HG02759 (cell line): ENCODE measurements around the gene DEFB126.
"Not testable (repeated sequence)": the region's sequence is repeated elsewhere in the genome, so short reads cannot be mapped to it uniquely, and the experiment has no call there.

Source experiments
- ATAC-seq: cut with Tn5 transposase; IDR thresholded peaks from one replicate; pipeline ENCODE4 v1.9.1; 2021; ENCODE audit warnings: mild to moderate bottlenecking, moderate library complexity; ENCODE audit not compliant: unreplicated experiment

Gene DEFB126

DNA sequence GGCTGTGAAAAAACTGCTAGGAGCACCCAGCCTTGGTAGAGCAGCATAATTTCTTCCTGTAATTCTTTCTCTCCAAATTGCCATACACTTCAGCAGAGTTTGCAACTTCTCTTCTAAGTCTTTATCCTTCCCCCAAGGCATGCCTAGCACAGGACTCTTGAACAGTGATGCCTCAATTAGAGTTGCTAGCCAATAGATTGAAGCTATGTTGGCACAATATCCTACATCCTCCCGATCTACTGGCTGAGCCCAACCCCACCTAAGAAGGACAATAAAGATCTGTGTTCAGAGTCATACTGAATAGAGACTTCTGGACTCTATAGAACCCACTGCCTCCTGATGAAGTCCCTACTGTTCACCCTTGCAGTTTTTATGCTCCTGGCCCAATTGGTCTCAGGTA is at the start of gene DEFB126:
DEFB126 (plus strand) TSS at position 301 of the 400 bp plus-strand sequence; CDS start at position 340, 39 bp downstream.
- no peak for ATAC-seq

DNA sequence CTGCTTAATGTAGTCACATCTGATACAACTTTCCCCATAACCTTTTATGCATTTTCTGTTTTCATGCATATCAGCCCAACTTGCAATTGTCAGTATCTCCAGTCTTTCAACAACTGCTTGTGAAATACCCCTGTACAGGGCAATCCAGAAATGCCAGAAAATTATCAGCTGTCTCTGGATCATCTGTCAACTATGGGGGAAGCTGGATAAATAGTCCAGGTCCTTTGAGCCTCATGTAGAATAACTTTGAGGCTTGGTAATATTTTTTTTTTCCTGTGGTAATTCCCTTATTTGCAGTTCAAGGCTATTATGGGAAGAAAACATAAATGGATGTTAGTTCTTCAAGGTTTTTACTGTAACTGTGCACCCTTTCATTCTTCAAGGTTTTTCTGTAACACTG is 48.7 kb upstream of the DEFB126 start:
- ATAC-seq = no peak

GRCh38 chr20:95215-95614 is 47.2 kb upstream of the DEFB126 start:
- no peak for ATAC-seq

DNA sequence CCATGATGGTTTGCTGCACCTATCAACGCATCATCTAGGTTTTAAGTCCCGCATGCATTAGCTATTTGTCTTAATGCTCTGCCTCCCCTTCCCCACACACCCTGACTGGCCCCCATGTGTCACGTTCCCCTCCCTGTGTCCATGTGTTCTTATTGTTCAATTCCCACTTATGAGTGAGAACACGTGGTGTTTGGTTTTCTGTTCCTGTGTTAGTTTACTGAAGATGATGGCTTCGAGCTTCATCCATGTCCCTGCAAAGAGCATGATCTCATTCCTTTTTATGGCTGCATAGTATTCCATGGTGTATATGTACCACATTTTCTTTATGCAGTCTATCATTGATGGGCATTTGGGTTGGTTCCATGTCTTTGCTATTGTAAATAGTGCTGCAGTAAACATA is 44.7 kb upstream of the DEFB126 start:
- ATAC-seq = not testable (repeated sequence)

DNA sequence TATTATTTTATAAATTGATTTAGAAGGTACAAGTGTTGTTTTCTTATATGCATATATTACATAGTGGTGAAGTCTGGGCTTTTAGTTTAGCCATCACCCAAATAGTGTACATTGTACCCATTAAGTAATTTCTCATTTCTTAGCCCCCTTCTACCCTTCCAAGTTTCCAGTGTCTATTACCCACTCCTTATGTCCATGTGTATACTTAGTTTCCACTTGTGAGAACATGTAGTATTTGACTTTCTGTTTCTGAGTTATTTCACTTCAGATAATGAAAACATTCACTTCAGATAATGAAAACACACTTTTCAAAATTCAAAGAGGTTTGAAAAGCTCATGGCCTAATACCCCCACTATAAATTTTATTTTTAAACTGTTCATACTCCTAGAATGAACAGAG is 40.4 kb upstream of the DEFB126 start:
- no peak for ATAC-seq

DNA sequence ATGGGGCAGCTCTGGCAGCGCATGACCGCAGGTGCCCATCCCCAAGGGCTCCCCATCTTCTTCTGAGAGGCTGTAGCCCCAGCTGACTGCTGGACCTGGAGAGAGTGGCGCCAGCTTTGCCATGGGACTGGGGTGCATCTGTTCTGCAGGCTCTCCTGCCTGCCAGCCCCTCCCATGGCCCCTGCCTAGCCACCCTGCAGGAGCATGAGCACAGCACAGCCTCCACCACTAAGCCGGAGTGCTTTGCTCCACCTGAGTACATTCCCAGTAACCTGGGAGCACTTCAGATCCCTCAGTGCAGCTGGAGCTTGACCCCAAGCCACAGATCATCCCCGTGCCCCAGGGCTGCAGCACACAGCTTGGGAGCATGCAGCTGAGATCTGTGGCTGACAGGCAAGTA is 38.9 kb upstream of the DEFB126 start:
- ATAC-seq = no peak

GRCh38 chr20:112396-112795 is 30.0 kb upstream of the DEFB126 start:
- ATAC-seq = no peak

GRCh38 chr20:117518-117917 is 24.9 kb upstream of the DEFB126 start:
- no peak for ATAC-seq

GRCh38 chr20:129786-130323 is 12.5 kb upstream of the DEFB126 start:
- not testable (repeated sequence) for ATAC-seq

DNA sequence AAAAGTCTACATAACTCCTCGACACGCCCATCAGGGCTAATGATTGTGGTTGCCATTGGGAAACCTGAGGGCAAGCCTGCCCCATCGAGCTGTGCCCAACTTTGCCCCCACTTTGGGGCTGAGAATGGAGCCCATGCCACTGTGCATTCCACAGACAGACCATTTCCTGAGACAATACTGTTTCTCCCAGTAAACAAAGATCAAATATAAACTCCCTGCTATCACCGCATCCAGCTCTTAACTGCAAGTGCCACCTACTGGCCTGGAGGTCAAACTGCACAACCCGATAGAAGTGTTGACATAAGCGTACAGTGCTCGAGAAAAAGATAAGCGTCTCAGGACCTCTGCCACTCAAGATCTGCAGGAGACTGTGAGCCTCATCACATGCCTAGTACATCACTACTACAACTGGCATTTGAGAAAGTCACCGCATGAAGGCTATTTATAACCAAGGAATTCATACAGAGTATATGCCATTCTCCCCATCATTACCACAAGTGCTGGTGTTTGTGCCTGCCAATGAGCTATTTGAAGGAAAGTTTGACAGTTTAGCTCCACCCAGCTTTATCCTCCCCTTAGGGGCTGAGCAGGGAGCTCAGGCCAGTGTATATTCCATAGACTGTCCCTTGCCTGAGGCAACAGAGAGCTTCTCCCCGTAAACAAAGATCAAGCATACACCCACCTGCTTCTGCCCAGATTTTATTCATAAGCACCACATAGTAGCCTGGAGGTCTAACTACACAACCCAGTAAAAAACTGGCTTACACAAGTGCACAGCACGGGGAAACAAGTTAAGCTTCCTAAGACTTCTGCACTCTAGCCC is 4.5 kb upstream of the DEFB126 start:
- no peak for ATAC-seq

DNA sequence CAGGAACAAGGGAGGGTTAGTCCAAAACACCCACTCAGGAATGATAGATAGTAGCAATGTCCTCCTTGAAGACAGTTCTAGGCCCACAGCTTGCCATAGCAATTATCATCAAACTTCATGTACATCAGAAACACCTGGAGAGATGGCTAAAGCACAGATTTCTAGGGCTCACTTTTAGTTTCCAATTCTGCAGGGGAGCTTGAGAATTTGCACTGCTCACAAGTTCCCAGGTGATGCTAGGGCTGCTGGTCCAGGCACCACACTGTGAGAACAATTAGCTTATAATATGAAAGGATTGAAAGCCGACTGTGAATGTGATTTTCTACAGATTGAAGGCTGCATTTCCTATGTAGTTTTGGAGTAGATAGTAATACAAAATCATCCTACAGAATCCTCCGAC is 3.5 kb downstream of the DEFB126 start:
- ATAC-seq = no peak

- ATAC-seq = no peak
Observed at GRCh38 chr20:152131-152530, 9.7 kb downstream of the DEFB126 start.

GRCh38 chr20:157154-157553 is 14.8 kb downstream of the DEFB126 start, which contains the start of gene DEFB127:
Gene DEFB127, plus strand, starts transcription at chr20:157454. Its CDS starts 91 bp downstream, at chr20:157545.
- no peak for ATAC-seq

GRCh38 chr20:164618-165017 is 22.2 kb downstream of the DEFB126 start:
- ATAC-seq = no peak

GRCh38 chr20:168876-169275 is 26.5 kb downstream of the DEFB126 start:
- no peak for ATAC-seq

GRCh38 chr20:184288-184687 is 41.9 kb downstream of the DEFB126 start:
- ATAC-seq = no peak

DNA sequence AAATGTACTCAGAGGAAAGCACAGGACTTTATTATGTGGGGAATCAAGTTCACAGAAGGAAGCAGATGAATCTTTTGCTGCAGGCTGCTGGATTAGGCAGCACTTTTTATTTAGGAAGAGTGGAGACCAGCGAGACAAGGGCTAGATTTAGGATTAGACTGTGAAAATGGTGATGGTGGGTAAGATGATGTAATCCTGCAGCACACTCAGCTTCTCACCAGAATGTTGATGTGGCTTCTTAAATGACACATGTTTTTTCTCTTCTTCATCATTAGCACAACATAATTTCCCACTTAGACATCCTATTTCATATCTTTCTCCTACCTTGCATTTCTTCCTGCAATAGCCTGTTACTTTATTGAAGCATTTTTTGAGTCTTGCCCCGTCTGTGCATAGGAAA is 45.3 kb downstream of the DEFB126 start:
- no peak for ATAC-seq

- ATAC-seq = no peak
Observed at GRCh38 chr20:189611-190010, 47.2 kb downstream of the DEFB126 start, which contains the start of gene DEFB128. Gene DEFB128, minus strand, starts transcription at chr20:189711. Its CDS starts 88 bp downstream, at chr20:189623.
